ENCODE results near the gene RRN3.
"Not testable (repeated sequence)": the region's sequence is repeated elsewhere in the genome, so short reads cannot be mapped to it uniquely, and the experiment has no call there.

Gene RRN3

GRCh38 chr16:15093955-15094827 lies at the start of gene RRN3:
Gene RRN3, minus strand, starts transcription at chr16:15094272. Its CDS starts 39 bp downstream, at chr16:15094233.
- DNase-seq = peak; percentile 88

- DNase-seq = not testable (repeated sequence)
Measured at GRCh38 chr16:15143601-15144091, 49.6 kb upstream of the RRN3 start.

- DNase-seq = not testable (repeated sequence)
Measured at GRCh38 chr16:15142891-15143600, 49.0 kb upstream of the RRN3 start.

GRCh38 chr16:15142107-15142890 lies 48.2 kb upstream of the RRN3 start:
- DNase-seq = not testable (repeated sequence)

- DNase-seq = no peak
Measured at GRCh38 chr16:15141586-15141985, 47.5 kb upstream of the RRN3 start.

GRCh38 chr16:15140444-15141365 lies 46.6 kb upstream of the RRN3 start:
- not testable (repeated sequence) for DNase-seq

GRCh38 chr16:15137514-15137913 lies 43.4 kb upstream of the RRN3 start:
- DNase-seq = not testable (repeated sequence)

- DNase-seq = not testable (repeated sequence)
Measured at GRCh38 chr16:15135483-15136360, 41.6 kb upstream of the RRN3 start.

- not testable (repeated sequence) for DNase-seq
Measured at GRCh38 chr16:15134752-15135482, 40.8 kb upstream of the RRN3 start.

GRCh38 chr16:15133554-15133953 lies 39.5 kb upstream of the RRN3 start:
- not testable (repeated sequence) for DNase-seq

GRCh38 chr16:15132719-15133428 lies 38.8 kb upstream of the RRN3 start:
- not testable (repeated sequence) for DNase-seq

- DNase-seq = not testable (repeated sequence)
Measured at GRCh38 chr16:15130943-15131700, 37.0 kb upstream of the RRN3 start.

- not testable (repeated sequence) for DNase-seq
Measured at GRCh38 chr16:15130256-15130932, 36.3 kb upstream of the RRN3 start.

GRCh38 chr16:15127641-15128425 lies 33.8 kb upstream of the RRN3 start:
- not testable (repeated sequence) for DNase-seq

GRCh38 chr16:15100372-15100987 lies 6.4 kb upstream of the RRN3 start:
- DNase-seq = not testable (repeated sequence)

GRCh38 chr16:15099366-15099909 lies 5.4 kb upstream of the RRN3 start:
- not testable (repeated sequence) for DNase-seq

All from CD4-positive, alpha-beta T cell treated with Interleukin-12 subunit alpha and Interleukin-12 subunit beta, for 1 hour (primary cell).